HepG2 (cell line): ENCODE measurements around the gene TFEB. TPM values are rescaled to one million over a fixed set of nuclear protein-coding genes. Genes with fewer than 3 reads are reported as not detected.
A peak's percentile ranks its signal among the peaks of the same experiment; 100 is the strongest.

Experiments used
- ATAC-seq: fragments of 200-7000 bp; cut with Tn5 transposase; 3 replicates; pipeline ENCODE4 v1.9.1; 2020; ENCODE audit warnings: mild to moderate bottlenecking, moderate library complexity
- BruUV-seq: library from RNA; stranded (reverse); fragments of 400-500 nt; replicated peaks from 2 replicates; lab custom pipeline; 2021; lab: Mats Ljungman, UMichigan
- CTCF ChIA-PET: fragments of 300-600 bp; formaldehyde crosslinking; extraction: SDS; loops from one replicate; lab custom pipeline; 2021; ENCODE audit warnings: low total read pairs, inconsistent platforms, low intra/inter-chr PET ratio; lab: Yijun Ruan, JAX
- POLR2A ChIA-PET: fragments of 350-600 bp; sonication (Branson Sonifier 250); formaldehyde crosslinking; loops from one replicate; lab custom pipeline; 2020; ENCODE audit warnings: antibody characterized with exemption, inconsistent platforms; lab: Yijun Ruan, JAX
- DNase-seq: peaks from one replicate; pipeline ENCODE4 v3.0.0-alpha.2; 2015; ENCODE audit warnings: low spot score
- FAIRE-seq: peaks from 3 replicates; lab custom pipeline; 2011; peaks lifted over from hg19 to GRCh38; lab: Jason Lieb, UNC
- H2AFZ ChIP-seq: one replicate; pipeline ENCODE4 v1.6.1; 2011; ENCODE audit warnings: low read length, inconsistent platforms
- H3K27ac ChIP-seq: fragments of 300-600 bp; 3 replicates; pipeline ENCODE4 v1.8.0; 2011; ENCODE audit warnings: mixed run types, mild to moderate bottlenecking, mixed read lengths, low read length, inconsistent platforms; ENCODE audit not compliant: insufficient read depth; ENCODE audit errors: extremely low read length
- H3K27me3 ChIP-seq, 2 experiments: fragments of 200-600 bp in 1 of 2; 2 replicates in 1 of 2; 3 replicates in 1 of 2; pipeline versions ENCODE4 v1.6.0 to v1.8.0; 2011; ENCODE audit warnings: low read length in 2 of 2, mild to moderate bottlenecking in 2 of 2, moderate library complexity in 2 of 2, inconsistent platforms in 1 of 2; ENCODE audit not compliant: insufficient read depth in 2 of 2, control insufficient read depth in 1 of 2
- H3K36me3 ChIP-seq, 2 experiments: fragments of 200-600 bp in 1 of 2; replicated peaks in 1 of 2; 2 replicates in 1 of 2; 3 replicates in 1 of 2; pipeline versions ENCODE4 v1.5.1 to v1.8.0; 2011; ENCODE audit warnings: low read length in 2 of 2, inconsistent platforms in 1 of 2; ENCODE audit not compliant: insufficient read depth in 2 of 2, control insufficient read depth in 1 of 2
- H3K4me1 ChIP-seq: 2 replicates; pipeline ENCODE4 v1.5.1; 2012; ENCODE audit warnings: low read length, inconsistent platforms; ENCODE audit not compliant: insufficient read depth
- H3K4me2 ChIP-seq: 2 replicates; pipeline ENCODE4 v1.6.0; 2011; ENCODE audit warnings: low read depth, low read length, inconsistent platforms
- H3K4me3 ChIP-seq, 3 experiments: fragments of 200-600 bp in 1 of 3; sonication (generic), shearing (Covaris generic) in 1 of 3; replicated peaks in 1 of 3; 2 replicates each; pipeline ENCODE4 v1.5.1; 2011 to 2016; ENCODE audit warnings: low read length in 3 of 3, inconsistent platforms in 2 of 3, low read depth in 2 of 3, mild to moderate bottlenecking in 2 of 3, control low read depth in 1 of 3, mixed read lengths in 1 of 3; ENCODE audit not compliant: insufficient read depth in 1 of 3
- H3K79me2 ChIP-seq: one replicate; pipeline ENCODE4 v1.6.1; 2011; ENCODE audit warnings: low read length, inconsistent platforms; ENCODE audit not compliant: insufficient read depth
- H3K9ac ChIP-seq: 2 replicates; pipeline ENCODE4 v1.6.0; 2011; ENCODE audit warnings: mild to moderate bottlenecking, low read depth, low read length, inconsistent platforms; ENCODE audit not compliant: insufficient read depth
- H3K9me3 ChIP-seq: 2 replicates; pipeline ENCODE4 v1.5.1; 2012; ENCODE audit warnings: mild to moderate bottlenecking, low read length
- H4K20me1 ChIP-seq: 2 replicates; pipeline ENCODE4 v1.6.0; 2011; ENCODE audit warnings: inconsistent platforms, mild to moderate bottlenecking, low read length, moderate library complexity; ENCODE audit not compliant: insufficient read depth
- CCDC6 ChIP-seq: sonication (generic); formaldehyde crosslinking; IDR thresholded peaks from 2 replicates; pipeline ENCODE4 v1.8.1; 2022; ENCODE audit warnings: mild to moderate bottlenecking, missing genetic modification reagents, moderate library complexity
- HOXA9 ChIP-seq: sonication (generic); formaldehyde crosslinking; IDR thresholded peaks from 2 replicates; pipeline ENCODE4 v1.8.1; 2022; ENCODE audit warnings: missing genetic modification reagents, mild to moderate bottlenecking, moderate library complexity, borderline replicate concordance
- NBN ChIP-seq: fragments of 450-650 bp; conservative IDR thresholded peaks from 2 replicates; pipeline ENCODE4 v1.6.1; 2017
- PATZ1 ChIP-seq: sonication (generic); formaldehyde crosslinking; IDR thresholded peaks from 2 replicates; pipeline ENCODE4 v1.4.0; 2020; ENCODE audit warnings: missing genetic modification reagents
- PCBP2 ChIP-seq: fragments of 200-400 bp; formaldehyde crosslinking; optimal IDR thresholded peaks from 2 replicates; pipeline ENCODE3; 2018; ENCODE audit warnings: low read length, low read depth; ENCODE audit not compliant: poor library complexity, severe bottlenecking
- RCOR2 ChIP-seq: IDR thresholded peaks from 2 replicates; pipeline ENCODE4 v1.6.1; 2016; ENCODE audit warnings: missing biosample characterization, missing genetic modification reagents
- SMAD3 ChIP-seq: sonication (generic); formaldehyde crosslinking; IDR thresholded peaks from 2 replicates; pipeline ENCODE4 v1.4.0; 2020; ENCODE audit warnings: missing genetic modification reagents
- TBX2 ChIP-seq: sonication (generic); formaldehyde crosslinking; IDR thresholded peaks from 2 replicates; pipeline ENCODE4 v1.5.0; 2020; ENCODE audit warnings: missing genetic modification reagents, mild to moderate bottlenecking, borderline replicate concordance
- THAP8 ChIP-seq: sonication (generic); formaldehyde crosslinking; IDR thresholded peaks from 2 replicates; pipeline ENCODE4 v1.5.1; 2020; ENCODE audit warnings: missing genetic modification reagents, mild to moderate bottlenecking, borderline replicate concordance
- U2AF2 ChIP-seq: fragments of 200-400 bp; formaldehyde crosslinking; IDR thresholded peaks from 2 replicates; pipeline ENCODE4 v1.6.1; 2017; ENCODE audit warnings: low read depth, mild to moderate bottlenecking, low read length
- ZFP1 ChIP-seq: IDR thresholded peaks from 2 replicates; pipeline ENCODE4 v1.6.1; 2016
- ZFY ChIP-seq: sonication (generic); formaldehyde crosslinking; IDR thresholded peaks from 2 replicates; pipeline ENCODE4 v1.4.0; 2020; ENCODE audit warnings: missing genetic modification reagents
- ZNF431 ChIP-seq: sonication (generic); formaldehyde crosslinking; IDR thresholded peaks from 2 replicates; pipeline ENCODE4 v1.9.0; 2022; ENCODE audit warnings: missing genetic modification reagents, low read depth, mild to moderate bottlenecking, borderline replicate concordance
- ZNF530 ChIP-seq: sonication (generic); formaldehyde crosslinking; IDR thresholded peaks from 2 replicates; pipeline ENCODE4 v1.5.0; 2020; ENCODE audit warnings: low read depth, mild to moderate bottlenecking, missing genetic modification reagents
- ZNF563 ChIP-seq: sonication (generic); formaldehyde crosslinking; IDR thresholded peaks from 2 replicates; pipeline ENCODE4 v1.8.0; 2022; ENCODE audit warnings: mild to moderate bottlenecking, moderate library complexity, missing genetic modification reagents
- ZNF569 ChIP-seq: sonication (generic); formaldehyde crosslinking; IDR thresholded peaks from 2 replicates; pipeline ENCODE4 v1.5.0; 2020; ENCODE audit warnings: mild to moderate bottlenecking, missing genetic modification reagents, moderate library complexity, borderline replicate concordance
- ZNF580 ChIP-seq: IDR thresholded peaks from 2 replicates; pipeline ENCODE4 v1.6.1; 2016; ENCODE audit warnings: low read depth, borderline replicate concordance
- ZNF674 ChIP-seq: sonication (generic); formaldehyde crosslinking; IDR thresholded peaks from 2 replicates; pipeline ENCODE4 v1.5.0; 2020; ENCODE audit warnings: low read depth, mild to moderate bottlenecking, missing genetic modification reagents
- ZNF703 ChIP-seq: sonication (generic); formaldehyde crosslinking; IDR thresholded peaks from 2 replicates; pipeline ENCODE4 v1.5.1; 2020; ENCODE audit warnings: missing genetic modification reagents, mild to moderate bottlenecking, moderate library complexity, borderline replicate concordance
- WGBS: methylation state at CpG from one replicate; pipeline ENCODE4 v1.1.6; 2017; ENCODE audit warnings: low lambda C conversion rate; 5-methylcytosine and 5-hydroxymethylcytosine counted together
- in situ Hi-C: cut with HindIII; loops from 2 replicates; pipeline ENCODE4 v1.10.0; 2017; ENCODE audit warnings: low pct_unique_long_range_greater_than_20kb; ENCODE audit not compliant: extremely low pct_ligation_motif_present
- intact Hi-C: fragments of 100-400 bp; cut with micrococcal nuclease; formaldehyde crosslinking; loops from one replicate; pipeline ENCODE4 v1.10.0; 2022; ENCODE audit not compliant: unreplicated experiment
- polyA plus RNA-seq, 8 experiments: library from polyadenylated mRNA; depleted of rRNA in 3 of 8; stranded (reverse) in 7 of 8; unstranded in 1 of 8; fragments of >200 nt; fragmentation: Illumina TruSeq in 4 of 8; extraction: Trizol in 4 of 8; gene quantifications; 2 replicates each; pipeline versions ENCODE4 v1.2.1 to v1.2.3, GENCODE V29; 2011 to 2016; ENCODE audit warnings: low read depth in 4 of 8, missing spikeins in 1 of 8, mixed read lengths in 1 of 8; ENCODE audit not compliant: insufficient read depth in 1 of 8
- total RNA-seq, 5 experiments: library from RNA; depleted of rRNA; stranded (reverse); fragments of >200 nt; fragmentation: Illumina TruSeq; extraction: Trizol; gene quantifications; 2 replicates each; pipeline ENCODE4 v1.2.3, GENCODE V29; 2016; ENCODE audit warnings: low read depth in 1 of 5

Gene TFEB
- total and polyA plus RNA-seq, 2 of the 13 experiments (the other 11 are each of a cell fraction or from before 2014, with no cell fraction given), result 13.3 to 18.7 TPM

- ATAC-seq, result peak; percentile 30
- in situ Hi-C loops (loop anchor here (5.0 to 25.0 kb wide), 2 partner anchors 267 to 432 kb away; partner anchors contain the start of gene MRPS10), intact Hi-C loops (loop anchor here (1.0 to 5.0 kb wide), 2 partner anchors 157 to 264 kb away; no protein-coding TSS in a partner anchor)
- ChIA-PET POLR2A (interaction anchor here (0.8 to 1.3 kb wide), 2 partner anchors 46 to 57 kb away, joined by 3 read pairs; no protein-coding TSS in a partner anchor), CTCF (interaction anchor here (0.8 to 2.1 kb wide), 4 partner anchors 46 to 264 kb away, joined by 3 to 24 read pairs (median 10); partner anchors contain the start of genes BYSL, MED20 and TFEB)
- Histone ChIP-seq H3K27ac (peak within 1 kb of the TSS; percentile 23), H3K36me3 (peaks cover 0 to 6% of the 10 kb centered on the region in 2 experiments; a peak in 2 of 5 replicates), H3K4me1 (peaks cover 30% of the 10 kb centered on the region), H3K9me3 (no peaks in the 10 kb centered on the region), H3K27me3 (no peaks in the 10 kb centered on the region; a peak in 2 of 5 replicates), H3K4me2 (peak within 1 kb of the TSS; percentile 97), H3K79me2 (peaks cover 4% of the 10 kb centered on the region), H3K4me3 (peak within 1 kb of the TSS; percentile 82 to 93 (median 92)), H4K20me1 (no peaks in the 10 kb centered on the region), H2AFZ (no peak within 1 kb of the TSS), H3K9ac (peak within 1 kb of the TSS; percentile 73)
- no peak for DNase-seq
- under 1% methylated on average over 35 of the region's 36 CpGs for WGBS
- no TSS peak for BruUV-seq
- FAIRE-seq, result no peak
- peak; percentile 21; the same call in 1 of the 2 replicates for TF ChIP-seq TBX2 (CRISPR knock-in tag)
- no peak for TF ChIP-seq RCOR2 (CRISPR knock-in tag)
- no peak for TF ChIP-seq NBN
- no peak for TF ChIP-seq U2AF2
- no peak for TF ChIP-seq ZNF563 (CRISPR knock-in tag)
- no peak for TF ChIP-seq PCBP2
- no peak for TF ChIP-seq ZNF569 (CRISPR knock-in tag)
- peak; percentile 77 for TF ChIP-seq PATZ1 (CRISPR knock-in tag)
- TF ChIP-seq ZNF530 (CRISPR knock-in tag), result no peak
- TF ChIP-seq ZFP1, result no peak
- no peak for TF ChIP-seq CCDC6 (CRISPR knock-in tag)
- no peak for TF ChIP-seq ZNF580 (CRISPR knock-in tag)
- TF ChIP-seq ZNF674 (CRISPR knock-in tag), result no peak
- TF ChIP-seq THAP8, result 0 out of 2 replicates have a peak, but pooled peaks have one; percentile 32
- TF ChIP-seq HOXA9, result no peak
- 0 out of 2 replicates have a peak, but pooled peaks have one; percentile 32 for TF ChIP-seq ZFY (CRISPR knock-in tag)
- no peak for TF ChIP-seq ZNF431 (CRISPR knock-in tag)
- no peak for TF ChIP-seq SMAD3
- no peak for TF ChIP-seq ZNF703 (CRISPR knock-in tag)
Observed at GRCh38 chr6:41780551-41781365, 45.4 kb upstream of the TFEB start, which contains the start of gene PRICKLE4. Gene PRICKLE4 (plus strand): TSS chr6:41780782. CDS start chr6:41783474, 2,692 bp downstream.
